ENCODE results near the gene VSTM1.
"Not testable (repeated sequence)": the region's sequence is repeated elsewhere in the genome, so short reads cannot be mapped to it uniquely, and the experiment has no call there.

VSTM1 gene, protein sequence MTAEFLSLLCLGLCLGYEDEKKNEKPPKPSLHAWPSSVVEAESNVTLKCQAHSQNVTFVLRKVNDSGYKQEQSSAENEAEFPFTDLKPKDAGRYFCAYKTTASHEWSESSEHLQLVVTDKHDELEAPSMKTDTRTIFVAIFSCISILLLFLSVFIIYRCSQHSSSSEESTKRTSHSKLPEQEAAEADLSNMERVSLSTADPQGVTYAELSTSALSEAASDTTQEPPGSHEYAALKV

DNA sequence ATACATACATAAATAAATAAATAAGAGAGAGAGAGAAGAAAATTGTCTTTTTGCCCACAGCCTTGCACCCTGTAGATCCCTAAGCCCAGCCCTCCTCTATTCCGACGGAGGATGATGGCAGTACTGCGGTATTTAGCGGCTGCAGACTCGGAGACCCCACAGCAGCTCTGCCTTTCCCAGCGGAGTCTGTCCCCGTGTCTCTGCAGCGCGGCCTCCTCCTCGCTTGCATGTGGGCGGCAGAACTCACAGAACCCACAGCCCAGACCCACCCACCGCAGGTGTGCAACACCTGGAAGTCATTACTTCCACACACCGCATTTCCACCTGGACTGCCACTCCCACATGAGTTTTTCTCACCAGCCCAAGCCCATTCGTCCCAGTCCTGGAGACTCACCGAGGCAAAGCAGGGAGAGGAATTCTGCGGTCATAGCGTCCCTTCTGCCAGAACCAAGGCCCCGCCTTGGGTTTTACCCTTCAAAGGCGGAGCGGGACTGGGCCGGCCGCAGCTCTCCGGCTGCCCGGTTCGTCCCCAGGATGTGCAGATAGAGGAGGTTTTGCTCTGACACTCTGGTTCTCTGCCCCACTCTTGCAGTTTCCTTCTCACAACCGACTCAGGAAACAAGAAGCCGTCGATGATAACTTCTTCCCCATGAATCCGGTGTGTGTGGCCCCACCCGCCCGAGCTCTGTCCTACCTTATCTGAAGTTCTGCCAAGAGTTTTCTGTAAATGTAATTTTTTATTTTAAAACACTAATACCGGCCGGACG is at the start of gene VSTM1:
VSTM1 (minus strand) TSS at position 548 of the 767 bp plus-strand sequence; CDS start at position 428, 120 bp downstream.
- no peak for DNase-seq (ENCODE audit: low spot score)

DNA sequence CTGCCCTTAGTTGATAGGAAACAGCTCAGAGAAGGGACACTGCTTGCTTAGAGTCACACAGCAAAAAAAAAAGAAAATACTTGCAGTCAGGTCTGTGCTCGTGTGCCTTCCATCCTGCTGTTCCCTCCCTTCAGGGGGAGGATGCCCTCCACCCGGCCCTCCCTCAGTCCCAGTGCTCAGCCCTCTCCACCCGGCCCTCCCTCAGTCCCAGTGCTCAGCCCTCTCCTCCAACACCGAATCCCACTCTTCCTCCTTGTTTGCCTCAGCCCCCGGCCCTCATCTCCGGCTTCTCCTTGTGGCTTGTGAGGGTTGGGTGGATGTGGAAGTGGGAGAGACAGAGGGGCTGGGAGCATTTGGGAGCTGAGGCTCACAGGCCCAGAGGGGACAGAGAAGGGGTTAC is 46.0 kb upstream of the VSTM1 start:
- no peak for DNase-seq (ENCODE audit: low spot score)

DNA sequence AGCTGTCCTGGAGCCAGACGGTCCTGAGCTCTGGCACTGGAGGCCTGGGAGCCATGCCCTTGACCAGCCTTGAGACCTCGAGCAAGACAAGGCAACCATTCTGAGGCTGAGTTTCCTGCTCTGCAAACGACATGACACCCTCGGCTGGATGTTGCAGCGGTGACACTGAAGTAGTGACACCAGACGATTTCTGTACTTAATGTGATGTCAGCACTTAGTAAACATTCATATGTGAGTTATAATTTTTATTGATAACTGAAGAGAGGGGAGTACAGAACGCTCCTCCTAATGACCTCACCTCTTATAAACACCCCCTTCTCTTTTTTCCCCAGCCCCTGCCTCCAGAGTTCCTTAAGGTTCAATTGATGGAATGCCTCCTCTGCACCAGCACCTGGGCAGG is 44.8 kb upstream of the VSTM1 start:
- DNase-seq (ENCODE audit: low spot score), result no peak

DNA sequence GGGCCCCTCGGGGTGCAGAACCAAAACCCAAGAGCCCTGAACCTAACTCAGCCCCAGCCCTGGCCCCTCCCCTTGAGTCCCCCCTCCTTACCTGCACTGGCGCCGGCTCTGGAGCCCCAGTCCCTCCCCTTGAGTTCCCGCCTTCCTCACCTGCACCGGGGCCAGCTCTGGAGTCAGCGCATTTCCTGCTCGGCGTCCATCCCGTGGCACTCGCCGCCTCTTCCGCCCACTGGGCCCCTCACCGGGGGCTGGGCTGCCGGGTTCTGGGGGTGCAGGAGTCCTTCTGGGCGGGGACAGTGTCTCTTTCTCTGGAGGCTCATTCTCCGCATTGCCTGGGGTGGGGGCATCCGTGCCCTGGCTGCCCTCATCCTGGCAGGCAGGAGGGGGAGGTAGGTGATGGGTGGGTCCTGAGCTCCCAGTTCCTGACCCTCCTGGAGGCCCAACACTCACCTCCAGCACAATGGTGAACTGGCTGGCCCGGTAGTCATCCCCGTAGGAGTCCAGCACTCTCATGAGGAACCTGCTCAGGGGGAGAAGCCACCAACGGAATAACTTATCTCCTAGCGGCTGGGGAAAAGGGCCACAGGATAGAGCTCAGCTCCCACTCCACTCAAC is 44.3 kb upstream of the VSTM1 start:
- DNase-seq (ENCODE audit: low spot score), result no peak

DNA sequence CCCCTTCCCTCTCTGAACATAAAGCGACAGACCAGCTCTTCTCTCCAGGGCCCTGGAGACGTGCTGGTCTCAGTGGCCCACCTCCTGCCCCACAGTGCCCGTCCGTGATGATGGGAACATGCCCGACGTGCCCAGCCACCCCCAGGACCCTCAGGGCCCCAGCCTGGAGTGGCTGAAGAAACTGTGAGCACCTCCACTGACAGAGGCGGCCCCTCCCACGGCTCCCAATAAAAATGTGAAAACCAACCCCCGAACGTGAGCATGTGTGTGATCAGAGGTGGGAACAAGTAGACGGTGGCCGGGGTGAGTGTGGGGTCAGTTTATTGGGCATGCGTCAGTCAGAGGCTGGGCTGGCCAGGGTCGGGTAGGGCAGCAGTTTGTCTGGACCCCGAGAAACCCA is 43.0 kb upstream of the VSTM1 start:
- no peak for DNase-seq (ENCODE audit: low spot score)

DNA sequence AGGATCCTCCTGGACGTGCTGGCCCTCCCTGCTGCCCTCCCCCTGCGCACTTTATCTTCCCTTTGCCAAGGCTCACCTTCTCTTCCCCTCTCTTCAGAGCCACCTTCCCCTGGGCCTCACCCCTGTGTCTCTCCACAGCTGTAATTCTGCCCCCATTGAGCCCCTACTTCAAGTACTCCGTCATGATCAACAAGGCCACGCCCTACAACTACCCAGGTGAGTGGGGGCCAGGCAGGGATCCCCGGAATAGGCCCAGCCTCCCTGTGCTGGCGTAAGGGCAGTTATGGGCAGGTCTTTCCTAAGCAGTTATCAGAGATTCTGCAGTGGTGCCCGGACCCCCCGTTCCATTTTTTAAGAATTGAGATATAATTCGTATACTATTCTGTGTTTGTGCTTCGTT is 42.1 kb upstream of the VSTM1 start:
- no peak for DNase-seq (ENCODE audit: low spot score)

DNA sequence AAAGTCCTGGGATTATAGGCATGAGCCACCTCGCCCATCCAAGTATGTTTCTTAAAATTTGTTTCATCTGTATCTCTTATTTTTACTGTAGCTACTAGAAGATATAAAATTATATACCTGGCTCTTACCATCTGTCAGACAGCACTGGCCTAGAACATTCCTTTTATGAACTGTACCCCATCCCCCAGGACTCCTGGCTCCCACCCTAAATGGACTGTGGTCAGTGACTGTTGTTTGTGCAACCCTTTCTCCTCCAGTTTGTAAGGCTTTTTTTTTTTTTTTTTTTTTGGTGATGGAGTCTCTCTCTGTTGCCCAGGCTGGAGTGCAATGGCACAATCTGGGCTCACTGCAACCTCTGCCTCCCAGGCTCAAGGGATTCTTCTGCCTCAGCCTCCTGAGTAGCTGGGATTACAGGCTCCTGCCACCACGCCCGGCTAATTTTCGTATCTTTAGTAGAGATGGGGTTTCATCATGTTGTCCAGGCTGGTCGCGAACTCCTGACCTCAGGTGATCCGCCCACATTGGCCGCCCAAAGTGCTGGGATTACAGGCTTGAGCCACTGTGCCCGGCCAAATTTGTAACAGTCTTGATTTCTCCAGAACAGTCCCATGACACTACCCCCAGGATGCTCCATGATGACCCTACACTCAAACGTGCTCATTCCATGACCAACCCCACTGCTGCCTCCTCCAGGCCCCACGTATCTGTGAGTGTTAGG is 41.5 kb upstream of the VSTM1 start:
- DNase-seq (ENCODE audit: low spot score), result no peak

DNA sequence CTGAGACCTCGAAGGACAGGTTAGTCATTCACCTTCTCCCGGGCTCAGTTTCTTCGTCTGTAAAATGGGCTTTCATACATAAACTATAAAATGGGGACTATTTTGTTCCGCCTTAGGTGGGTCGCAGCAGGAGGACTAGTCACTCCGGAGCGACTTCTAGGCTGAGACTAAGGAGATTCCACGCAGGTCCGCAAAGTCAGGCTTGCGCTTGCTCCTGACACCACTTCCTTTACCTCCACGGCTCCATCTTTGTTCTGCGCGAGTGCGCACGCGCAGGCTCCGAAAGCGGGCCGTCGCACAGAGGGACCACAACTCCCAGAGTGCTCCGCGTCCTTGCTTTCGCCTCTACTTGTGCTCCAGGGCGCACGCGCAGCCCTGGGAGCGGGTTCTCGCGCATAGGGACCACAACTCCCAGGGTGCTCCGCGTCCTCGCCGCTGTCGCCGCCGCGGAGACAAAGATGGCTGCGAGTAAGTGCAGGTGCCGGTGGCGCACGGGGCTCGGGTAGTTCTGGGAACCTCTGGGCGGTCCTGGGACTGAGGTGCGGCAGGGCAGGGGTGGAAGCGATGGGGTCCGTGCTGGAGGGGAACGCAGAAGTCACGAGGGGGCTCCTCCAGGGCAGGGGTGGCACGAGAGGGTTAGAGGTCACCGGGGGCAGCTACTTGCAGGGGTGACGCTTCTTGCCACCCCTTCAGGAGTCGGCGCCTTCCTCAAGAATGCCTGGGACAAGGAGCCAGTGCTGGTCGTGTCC is 38.9 kb upstream of the VSTM1 start, which contains the start of gene NDUFA3:
NDUFA3 (plus strand) TSS at position 435 of the 749 bp plus-strand sequence; CDS start at position 459, 24 bp downstream.
- DNase-seq (ENCODE audit: low spot score), result peak; percentile 99

DNA sequence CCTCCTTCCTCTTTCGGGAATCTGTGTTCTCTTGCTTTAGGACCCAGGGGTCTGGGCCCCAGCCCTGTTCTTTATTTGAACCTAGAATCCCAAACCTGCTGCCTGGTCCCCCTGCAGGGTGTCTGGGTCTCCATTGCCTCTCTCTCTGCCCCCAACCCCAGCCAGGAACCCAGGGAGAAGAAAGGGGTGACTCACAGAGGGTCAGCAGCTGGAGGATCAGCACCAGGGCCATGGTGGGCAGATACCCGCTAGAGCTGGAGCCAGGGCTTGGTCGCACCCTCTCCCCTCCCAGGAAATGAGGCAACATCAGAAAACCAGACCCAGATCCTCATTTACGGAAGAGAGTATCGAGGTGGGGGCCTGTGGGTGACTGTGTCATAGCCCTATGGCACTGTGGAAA is 36.9 kb upstream of the VSTM1 start, which contains the start of gene OSCAR:
OSCAR (minus strand) TSS at position 243 of the 400 bp plus-strand sequence; CDS start at position 232, 11 bp downstream.
- DNase-seq (ENCODE audit: low spot score), result no peak

DNA sequence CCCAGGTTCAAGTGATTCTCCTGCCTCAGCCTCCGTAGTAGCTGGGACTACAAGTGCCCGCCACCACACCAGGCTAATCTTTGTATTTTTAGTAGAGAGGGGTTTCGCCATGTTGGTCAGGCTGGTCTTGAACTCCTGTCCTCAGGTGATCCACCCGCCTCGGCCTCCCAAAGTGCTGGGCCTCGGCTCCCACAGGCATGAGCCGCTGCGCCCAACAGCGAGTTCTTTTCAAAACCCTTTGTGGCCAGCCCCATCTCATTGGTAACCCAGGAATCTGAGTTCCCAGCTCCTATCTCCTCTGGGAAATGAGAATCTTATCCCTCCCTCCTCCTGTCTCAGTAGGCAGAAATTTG is 36.2 kb upstream of the VSTM1 start:
- DNase-seq (ENCODE audit: low spot score), result not testable (repeated sequence)

DNA sequence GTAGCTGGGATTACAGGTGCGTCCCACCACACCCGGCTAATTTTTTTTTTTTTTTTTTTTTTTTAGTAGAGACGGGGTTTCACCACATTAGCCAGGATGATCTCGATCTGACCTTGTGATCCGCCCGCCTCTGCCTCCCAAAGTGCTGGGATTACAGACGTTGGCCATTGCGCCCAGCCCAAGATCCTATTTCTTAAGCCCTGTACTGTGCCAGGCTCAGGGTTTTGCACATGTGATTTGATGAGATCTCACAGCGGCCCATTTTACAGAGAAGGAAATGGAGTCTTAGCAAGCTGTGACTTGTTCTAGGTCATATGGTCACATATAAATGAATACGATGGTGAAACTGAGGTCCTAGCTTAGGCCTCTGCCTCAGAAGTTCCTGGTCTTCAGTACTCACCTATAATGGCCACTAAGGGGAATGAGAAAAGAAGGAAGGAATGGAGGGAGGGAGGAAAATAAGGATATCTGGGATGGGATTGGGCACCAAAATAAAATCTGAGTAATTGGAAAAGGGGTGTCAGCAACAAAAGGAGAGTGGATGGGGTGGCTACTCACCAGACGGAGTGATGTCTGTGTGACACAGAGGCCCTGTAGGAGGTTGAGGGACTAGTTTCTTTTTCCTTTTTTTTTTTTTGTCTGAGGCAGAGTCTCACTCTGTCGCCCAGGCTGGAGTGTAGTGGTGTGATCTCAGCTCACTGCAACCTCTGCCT is 35.6 kb upstream of the VSTM1 start:
- DNase-seq (ENCODE audit: low spot score), result no peak

DNA sequence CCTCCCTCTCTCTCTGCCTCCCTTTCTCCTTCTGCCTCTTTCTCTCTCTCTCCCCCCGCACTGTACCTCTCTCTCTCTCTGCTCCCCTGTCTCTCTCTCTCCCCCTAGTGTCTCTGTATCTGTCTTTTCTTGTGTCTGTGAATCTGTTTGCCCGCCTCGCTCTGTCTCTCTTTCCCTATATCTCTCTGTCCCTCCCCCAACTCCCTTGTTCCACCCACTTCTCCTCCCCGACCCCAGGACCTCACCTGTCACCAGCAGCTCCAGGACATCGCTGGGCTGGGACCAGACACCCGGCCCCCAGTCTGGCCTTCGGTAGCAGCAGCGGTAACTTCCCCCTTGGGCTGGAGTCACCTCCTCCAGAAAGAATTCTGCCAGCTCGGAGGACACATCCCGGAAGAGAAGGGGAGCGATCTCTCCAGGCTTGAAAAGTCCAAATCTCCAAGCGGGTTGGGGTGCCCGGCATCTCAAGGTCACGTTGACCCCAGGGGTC is 33.0 kb upstream of the VSTM1 start:
- DNase-seq (ENCODE audit: low spot score), result peak; percentile 38

DNA sequence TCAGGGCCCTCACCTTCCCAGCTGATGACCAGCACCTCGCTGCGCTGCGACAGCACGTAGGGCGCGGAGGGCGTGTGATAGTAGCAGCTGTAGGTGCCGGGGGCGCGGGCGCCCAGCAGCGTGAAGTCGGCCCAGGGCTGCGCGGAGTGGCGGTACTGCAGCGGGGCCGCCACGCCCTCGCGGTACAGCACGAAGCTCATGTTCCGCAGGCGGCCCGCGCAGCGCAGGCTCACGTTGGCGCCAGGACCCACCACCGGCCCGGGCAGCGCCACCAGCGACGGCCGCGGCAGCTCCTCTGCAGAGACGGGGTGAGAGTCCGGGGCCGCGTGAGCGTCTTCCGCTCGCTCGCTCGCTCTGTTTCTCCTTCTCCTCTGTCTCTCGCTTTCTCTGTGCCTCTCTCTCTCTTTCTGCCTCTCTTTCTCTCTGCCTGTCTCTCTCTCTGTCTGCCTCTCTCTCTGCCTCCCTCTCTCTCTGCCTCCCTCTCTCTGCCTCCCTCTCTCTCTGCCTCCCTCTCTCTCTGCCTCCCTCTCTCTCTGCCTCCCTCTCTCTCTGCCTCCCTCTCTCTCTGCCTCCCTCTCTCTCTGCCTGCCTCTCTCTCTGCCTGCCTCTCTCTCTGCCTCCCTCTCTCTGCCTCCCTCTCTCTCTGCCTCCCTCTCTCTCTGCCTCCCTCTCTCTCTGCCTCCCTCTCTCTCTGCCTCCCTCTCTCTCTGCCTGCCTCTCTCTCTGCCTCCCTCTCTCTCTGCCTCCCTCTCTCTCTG is 32.3 kb upstream of the VSTM1 start:
- DNase-seq (ENCODE audit: low spot score), result peak; percentile 40

DNA sequence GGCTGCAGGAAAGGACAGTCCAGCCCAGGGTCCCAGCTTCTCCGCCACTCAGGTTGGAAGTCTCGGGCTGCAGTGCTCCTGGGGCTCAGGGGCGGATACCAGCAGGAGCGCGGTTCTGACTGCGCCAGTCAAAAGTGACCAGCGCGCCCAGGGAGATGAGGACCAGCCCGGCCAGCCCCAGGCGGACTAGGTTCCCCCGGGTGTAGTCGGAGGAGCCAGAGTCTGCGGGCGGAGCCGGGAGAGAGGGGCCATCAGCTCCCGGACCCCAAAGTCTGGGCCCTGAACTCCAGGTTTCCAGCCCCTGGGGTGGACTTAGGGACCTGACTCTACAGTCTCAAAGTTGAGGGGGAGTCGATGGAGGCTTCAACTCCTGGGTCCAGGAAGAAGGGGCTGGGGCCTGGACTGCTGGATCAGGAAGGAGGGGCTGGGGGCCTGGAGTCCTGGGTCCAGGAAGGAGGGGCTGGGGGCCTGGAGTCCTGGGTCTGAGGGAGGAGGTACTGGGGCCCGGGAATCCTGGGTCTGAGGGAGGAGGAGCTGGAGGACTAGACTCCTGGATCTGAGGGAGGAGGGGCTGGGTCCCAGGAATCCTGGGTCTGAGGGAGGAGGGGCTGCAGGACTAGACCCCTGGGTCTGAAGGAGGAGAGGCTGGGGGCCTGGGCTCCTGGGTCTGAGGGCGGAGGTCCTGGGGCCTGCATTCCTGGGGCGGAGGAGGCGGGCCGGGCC is 31.6 kb upstream of the VSTM1 start:
- no peak for DNase-seq (ENCODE audit: low spot score)

DNA sequence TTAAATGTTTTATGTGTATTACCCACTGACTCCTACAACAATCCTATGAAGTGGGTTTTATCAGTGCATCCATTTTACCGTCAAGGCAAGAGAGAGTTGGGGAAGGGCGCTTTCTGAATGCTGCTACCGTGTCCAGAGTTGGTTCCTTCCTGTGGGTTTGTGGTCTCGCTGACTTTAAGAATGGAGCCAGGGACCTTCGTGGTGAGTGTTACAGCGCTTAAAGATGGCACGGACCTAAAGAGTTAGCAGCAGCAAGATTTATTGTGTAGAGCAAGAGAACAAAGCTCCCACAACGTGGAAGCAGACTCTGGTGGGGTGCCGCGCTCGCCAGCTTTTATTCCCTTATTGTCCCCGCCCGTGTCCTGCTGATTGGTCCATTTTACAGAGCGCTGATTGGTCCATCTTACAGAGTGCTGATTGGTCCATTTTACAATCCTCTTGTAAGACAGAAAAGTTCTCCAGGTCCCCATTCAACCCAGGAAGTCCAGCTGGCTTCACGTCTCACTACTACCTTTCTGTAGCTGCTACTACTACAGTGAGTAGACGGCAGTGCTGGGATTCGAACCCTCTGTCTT is 30.8 kb upstream of the VSTM1 start:
- no peak for DNase-seq (ENCODE audit: low spot score)

DNA sequence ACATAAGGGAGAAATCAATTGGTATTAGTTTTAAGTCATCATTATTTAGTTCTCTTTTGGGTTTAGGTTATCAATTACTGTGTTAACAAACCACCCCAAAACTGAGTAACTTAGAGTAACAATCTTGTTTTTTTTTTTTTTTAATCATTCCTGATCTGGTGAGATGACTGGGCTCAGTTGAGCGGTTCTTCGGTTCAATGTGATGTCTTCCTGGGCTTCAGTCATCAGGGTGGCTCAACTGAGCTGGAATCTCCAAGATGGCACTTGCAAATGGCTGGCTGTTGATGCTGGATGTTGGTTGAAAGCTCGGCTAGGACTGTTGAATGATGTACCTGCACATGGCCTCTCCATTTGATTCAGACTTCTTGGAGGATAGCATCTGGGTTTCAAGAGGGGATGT is 20.7 kb upstream of the VSTM1 start:
- DNase-seq (ENCODE audit: low spot score), result no peak

DNA sequence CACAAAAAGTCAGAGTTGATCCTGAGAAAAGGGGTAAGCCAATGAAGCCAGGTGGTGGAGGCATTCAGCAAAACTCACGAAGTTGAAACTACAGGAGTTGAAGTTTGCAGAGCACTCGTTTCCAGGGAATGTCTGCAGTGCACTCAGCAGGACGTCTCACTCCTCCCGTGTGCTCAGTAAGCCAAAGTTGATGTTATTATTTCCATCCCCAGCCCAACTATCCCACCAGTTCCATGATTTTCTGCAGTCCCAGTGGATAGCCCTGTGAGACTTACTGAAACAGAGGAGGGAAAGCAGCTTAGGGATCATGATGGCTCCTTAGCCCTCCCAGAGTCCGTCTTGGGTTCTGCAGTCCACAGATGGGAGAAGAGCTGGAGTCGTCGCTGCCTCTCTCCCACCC is 17.3 kb upstream of the VSTM1 start, which contains the start of gene TARM1:
TARM1 (minus strand) TSS at position 334 of the 400 bp plus-strand sequence; CDS start at position 309, 25 bp downstream.
- no peak for DNase-seq (ENCODE audit: low spot score)

DNA sequence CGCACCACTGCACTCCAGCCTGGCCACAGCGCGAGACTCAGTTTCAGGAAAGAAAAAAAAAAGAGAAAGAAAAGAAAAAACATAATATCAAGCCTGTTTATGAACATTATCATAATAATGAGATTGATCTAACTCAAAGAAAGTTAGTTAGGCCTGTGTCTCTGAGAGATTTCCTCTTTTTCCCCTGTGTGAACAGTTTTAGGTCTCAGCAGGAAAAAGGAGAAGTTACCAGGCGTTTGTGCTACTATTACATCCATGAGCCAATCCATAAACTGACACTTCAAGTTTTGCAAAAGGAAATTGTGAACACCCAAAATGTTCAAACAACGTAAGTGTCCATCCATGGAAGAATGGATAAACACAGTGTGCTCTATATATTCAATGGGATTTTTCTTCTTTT is 13.6 kb upstream of the VSTM1 start:
- no peak for DNase-seq (ENCODE audit: low spot score)

DNA sequence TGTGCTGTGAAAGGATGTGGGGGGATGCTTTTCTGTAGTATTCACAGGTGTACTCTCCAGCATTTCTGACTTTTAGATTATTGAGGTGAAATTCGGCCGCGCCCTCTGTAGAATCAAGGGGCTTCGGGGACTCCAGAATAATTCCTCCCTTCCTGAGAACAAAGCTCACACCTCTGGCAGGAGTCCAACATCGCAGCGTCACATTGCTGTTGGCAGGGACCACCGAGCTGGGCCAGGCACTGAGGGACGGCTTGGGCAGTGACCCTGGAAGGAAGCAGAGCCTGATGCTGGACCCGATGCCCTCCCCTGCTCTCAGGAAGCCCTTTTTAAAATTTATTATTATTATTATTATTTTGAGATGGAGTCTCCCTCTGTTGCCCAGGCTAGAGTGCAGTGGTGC is 11.2 kb upstream of the VSTM1 start:
- DNase-seq (ENCODE audit: low spot score), result no peak
